SK-N-SH (cell line): ENCODE results near the gene TAF4.

Source experiments
- CTCF ChIP-seq: fragments of 200-600 bp; sonication (generic); IDR thresholded peaks from 2 replicates; pipeline ENCODE4 v1.6.1; 2017; ENCODE audit warnings: antibody characterized with exemption, mild to moderate bottlenecking, moderate library complexity
- EP300 ChIP-seq, 2 experiments: IDR thresholded peaks; 2 replicates each; pipeline versions ENCODE4 v1.4.0 to v1.6.1; 2012; ENCODE audit warnings: borderline replicate concordance in 1 of 2, low read depth in 1 of 2, low read length in 1 of 2
- EZH2phosphoT487 ChIP-seq: fragments of 200-600 bp; sonication (generic); IDR thresholded peaks from 2 replicates; pipeline ENCODE4 v1.6.1; 2017; ENCODE audit warnings: low read depth, mixed run types, mild to moderate bottlenecking, antibody characterized with exemption, moderate library complexity, borderline replicate concordance
- MAX ChIP-seq: IDR thresholded peaks from 2 replicates; pipeline ENCODE4 v1.4.0; 2012; ENCODE audit warnings: low read depth
- RAD21 ChIP-seq: IDR thresholded peaks from 2 replicates; pipeline ENCODE4 v1.6.1; 2012; ENCODE audit warnings: mild to moderate bottlenecking, low read length
- SMC3 ChIP-seq: IDR thresholded peaks from 2 replicates; pipeline ENCODE4 v1.6.1; 2012; ENCODE audit warnings: low read depth, low read length, improper control_type of control experiment
- USF1 ChIP-seq: IDR thresholded peaks from 2 replicates; pipeline ENCODE4 v1.4.0; 2012; ENCODE audit warnings: low read depth, borderline replicate concordance
- YY1 ChIP-seq: IDR thresholded peaks from 2 replicates; pipeline ENCODE4 v1.4.0; 2012; ENCODE audit warnings: low read depth, mild to moderate bottlenecking

DNA sequence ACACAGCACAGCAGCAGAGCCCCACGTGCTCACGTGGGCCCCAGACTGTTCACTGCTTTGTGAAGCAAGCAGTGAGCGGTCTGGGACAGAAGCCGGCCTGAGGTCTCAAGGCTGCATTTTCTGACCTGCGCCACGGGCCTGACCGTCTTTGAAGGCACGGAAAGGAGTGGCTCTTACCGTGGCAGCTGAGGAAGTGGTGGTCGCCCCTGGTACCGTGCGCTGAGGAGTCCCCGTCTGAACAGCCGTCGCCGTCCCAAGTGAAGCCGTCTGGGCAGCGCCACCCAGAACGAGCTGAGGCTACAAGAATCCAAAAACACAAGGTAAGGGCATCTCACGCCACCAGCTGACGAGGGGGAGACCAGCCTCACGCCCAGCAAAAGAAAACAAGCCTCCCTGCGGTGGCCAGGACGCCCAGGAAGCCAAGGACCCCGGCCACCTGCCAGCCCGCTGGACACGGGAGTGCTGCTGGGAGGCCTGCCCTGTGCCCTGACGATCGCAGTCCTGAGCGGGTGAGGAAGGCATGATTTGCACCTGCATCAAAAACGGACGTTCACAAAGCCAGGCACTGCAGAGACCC is 55.7 kb downstream of the TAF4 start:
- TF ChIP-seq USF1 (no peak), CTCF (no peak), YY1 (no peak), EP300 (IDR thresholded peaks at IDR 0.05; ENCODE audit: borderline replicate concordance in 1 of 2, low read depth in 1 of 2, low read length in 1 of 2) (no peak), SMC3 (no peak), EZH2phosphoT487 (no peak), MAX (no peak), RAD21 (no peak)
